ENCODE data around the gene OR2AJ1.

OR2AJ1 gene

DNA sequence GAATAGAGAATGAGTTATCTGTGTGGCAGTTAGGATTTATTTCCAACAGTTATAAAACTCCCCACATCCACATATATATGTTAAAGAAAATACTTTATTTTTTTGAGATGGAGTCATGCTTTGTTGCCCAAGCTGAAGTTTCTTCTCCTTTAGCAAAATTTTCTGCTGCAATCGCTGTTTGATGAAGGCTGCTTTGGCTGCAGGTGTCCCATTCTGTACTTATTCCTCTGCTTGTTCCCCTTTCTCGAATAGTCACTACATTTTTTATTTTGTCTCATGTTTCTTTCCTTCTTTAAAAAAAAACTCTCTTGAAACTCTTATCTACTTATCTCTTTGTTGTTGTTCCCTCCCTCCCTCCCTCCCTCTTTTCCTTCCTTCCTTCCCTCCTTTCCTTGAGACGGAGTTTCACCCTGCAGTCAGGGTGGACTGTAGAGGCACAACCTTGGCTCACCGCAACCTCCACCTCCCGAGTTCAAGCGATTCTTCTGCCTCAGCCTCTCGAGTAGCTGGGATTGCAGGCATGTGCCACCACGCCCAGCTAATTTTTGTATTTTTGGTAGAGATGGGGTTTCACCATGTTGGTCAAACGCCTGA lies 18.7 kb upstream of the OR2AJ1 start:
- H3K27ac ChIP-seq, result no peak overlapping the region
- TF ChIP-seq, protein P1, sequence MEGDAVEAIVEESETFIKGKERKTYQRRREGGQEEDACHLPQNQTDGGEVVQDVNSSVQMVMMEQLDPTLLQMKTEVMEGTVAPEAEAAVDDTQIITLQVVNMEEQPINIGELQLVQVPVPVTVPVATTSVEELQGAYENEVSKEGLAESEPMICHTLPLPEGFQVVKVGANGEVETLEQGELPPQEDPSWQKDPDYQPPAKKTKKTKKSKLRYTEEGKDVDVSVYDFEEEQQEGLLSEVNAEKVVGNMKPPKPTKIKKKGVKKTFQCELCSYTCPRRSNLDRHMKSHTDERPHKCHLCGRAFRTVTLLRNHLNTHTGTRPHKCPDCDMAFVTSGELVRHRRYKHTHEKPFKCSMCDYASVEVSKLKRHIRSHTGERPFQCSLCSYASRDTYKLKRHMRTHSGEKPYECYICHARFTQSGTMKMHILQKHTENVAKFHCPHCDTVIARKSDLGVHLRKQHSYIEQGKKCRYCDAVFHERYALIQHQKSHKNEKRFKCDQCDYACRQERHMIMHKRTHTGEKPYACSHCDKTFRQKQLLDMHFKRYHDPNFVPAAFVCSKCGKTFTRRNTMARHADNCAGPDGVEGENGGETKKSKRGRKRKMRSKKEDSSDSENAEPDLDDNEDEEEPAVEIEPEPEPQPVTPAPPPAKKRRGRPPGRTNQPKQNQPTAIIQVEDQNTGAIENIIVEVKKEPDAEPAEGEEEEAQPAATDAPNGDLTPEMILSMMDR (conservative IDR thresholded peaks at IDR 0.05), result no peak

DNA sequence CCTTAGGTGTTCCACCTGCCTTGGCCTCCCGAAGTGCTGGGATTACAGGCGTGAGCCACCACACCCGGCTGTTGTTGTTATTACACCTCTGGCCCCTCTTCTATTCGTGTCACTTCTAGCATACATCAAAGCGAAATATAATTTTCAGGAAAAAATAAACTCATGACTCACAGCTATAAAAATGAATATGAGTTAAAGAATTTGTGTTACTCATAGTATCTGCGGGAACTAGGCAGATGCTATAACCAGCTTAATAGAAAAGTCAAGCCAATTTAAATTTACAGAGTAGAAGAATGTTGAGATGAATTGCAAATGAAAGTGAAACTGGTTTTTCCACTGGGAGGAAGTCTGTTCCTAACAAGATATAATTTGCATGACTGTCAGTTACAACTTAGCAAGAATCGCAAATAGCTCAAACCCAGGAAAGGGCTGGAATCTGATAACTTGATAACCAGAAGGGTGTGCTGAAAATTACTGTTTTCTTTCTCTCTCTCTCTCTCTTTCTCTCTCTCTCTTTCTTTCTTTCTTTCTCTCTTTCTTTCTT lies 18.1 kb upstream of the OR2AJ1 start:
- H3K27ac ChIP-seq, result no peak overlapping the region
- TF ChIP-seq, protein P1 (conservative IDR thresholded peaks at IDR 0.05), result no peak

DNA sequence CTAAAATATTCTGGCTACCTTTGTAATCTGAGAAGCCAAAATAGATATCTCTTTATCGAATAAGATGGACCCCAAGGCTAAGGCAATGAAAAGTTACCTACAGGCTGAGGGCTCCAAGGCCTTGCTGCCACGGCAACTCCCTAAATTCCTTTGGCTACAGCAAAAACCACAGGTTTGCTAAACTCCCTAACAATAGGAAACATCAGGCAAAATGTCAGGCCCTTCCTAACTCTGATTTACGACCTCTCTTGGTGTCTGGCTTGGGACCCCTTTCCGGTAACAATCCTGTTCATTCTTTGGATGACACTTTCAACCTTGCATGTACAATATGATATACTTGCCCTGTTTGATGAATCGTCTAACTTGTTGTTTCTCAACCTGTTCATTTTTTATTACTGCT lies 15.9 kb upstream of the OR2AJ1 start:
- H3K27ac ChIP-seq, result no peak overlapping the region
- TF ChIP-seq, protein P1 (conservative IDR thresholded peaks at IDR 0.05), result no peak

DNA sequence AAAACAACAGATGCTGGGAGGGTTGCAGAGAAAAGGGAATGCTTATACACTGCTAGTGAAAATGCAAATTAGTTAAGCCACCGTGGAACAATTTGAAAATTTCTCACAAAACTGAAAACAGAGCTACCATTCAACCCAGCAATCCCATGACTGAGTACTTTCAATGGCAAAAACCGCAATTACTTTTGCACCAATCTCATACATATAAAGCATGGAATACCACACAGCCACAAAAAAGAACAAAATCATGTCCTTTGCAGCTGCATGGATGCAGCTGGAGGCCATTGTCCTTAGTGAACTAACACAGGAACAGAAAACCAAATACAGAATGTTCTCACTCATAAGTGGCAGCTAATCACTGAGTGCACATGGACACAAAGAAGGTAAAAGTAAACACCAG lies 10.9 kb upstream of the OR2AJ1 start:
- TF ChIP-seq, protein P1 (conservative IDR thresholded peaks at IDR 0.05), result no peak
- H3K27ac ChIP-seq, result no peak overlapping the region

DNA sequence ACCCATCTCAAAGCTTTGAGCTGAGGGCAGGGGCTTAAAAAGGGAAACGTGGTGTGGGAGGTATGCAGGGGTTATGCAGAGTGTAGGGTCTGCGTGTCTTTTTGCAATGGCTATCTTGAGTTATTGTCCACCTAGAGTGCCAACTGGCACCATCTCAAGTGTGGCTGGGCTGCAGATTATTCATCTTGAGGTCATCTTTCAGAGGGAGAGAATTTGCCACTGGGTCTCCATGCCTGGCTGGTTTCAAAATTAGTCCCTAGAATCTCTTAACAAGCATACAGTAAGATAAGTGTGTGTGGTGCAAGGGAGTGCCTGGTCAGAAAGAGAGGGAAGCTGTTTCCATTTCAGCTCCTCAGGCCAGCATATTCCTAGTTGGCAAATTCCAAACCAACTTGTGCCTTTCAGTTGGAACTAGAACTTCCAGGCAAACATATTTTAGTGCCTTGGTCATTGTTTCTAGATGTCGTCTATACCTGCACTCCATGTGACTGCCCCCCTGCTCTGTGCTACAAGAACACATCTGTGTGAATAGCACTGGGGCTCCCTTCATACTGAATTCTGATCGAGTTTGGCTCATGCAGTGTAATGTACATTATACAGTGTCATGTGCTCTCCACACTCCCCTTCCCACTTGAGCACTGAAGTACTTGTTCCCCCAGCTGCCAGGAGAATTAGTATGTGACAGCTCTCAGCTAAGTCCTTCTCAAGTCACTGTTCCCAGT lies 9.6 kb upstream of the OR2AJ1 start:
- TF ChIP-seq, protein P1 (conservative IDR thresholded peaks at IDR 0.05), result no peak
- H3K27ac ChIP-seq, result no peak overlapping the region

DNA sequence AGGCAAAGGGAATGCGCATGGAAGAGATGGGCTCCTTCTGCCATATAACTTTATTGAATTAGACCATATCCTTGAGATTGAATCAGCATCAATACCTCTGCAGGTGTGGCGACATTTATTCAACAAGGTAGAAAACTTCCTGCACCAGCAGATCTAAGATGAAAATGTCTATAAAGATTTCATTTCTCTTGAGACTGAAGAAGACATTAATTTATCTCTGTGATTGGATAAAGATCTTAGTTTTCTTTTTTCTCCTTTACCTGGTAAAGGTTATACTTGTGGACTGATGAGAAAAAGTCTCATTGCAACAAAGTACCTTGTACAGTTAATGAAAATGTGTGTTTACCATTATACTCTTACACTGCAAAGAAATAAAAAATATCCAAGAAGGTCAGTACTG lies 4.7 kb upstream of the OR2AJ1 start, which contains the start of gene OR2T8:
TSS of gene OR2T8 (plus strand) at position 301 of the 400 bp plus-strand sequence. CDS start 766 bp downstream, outside the sequence.
- TF ChIP-seq, protein P1 (conservative IDR thresholded peaks at IDR 0.05), result no peak
- H3K27ac ChIP-seq, result no peak within 1 kb of the TSS

DNA sequence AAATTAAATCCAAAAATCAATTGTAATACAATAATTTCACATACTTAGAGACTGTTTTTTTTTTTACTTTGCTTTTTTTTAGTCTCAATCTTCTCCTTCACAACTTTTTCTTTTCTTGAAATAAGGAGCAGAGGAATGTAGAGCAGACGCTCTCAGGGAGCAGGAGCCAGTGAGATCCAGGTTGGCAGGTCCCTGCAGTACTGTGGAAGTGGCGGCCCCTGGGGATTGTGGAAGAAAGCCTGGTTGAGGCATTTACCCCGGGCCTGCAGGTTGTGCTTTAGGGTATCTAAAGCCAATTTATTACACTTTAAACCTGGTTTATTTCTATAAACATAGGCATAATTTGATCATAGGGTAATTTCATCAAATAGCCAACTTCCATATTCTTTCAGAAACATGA lies 748 bp upstream of the OR2AJ1 start:
- H3K27ac ChIP-seq, result no peak overlapping the region
- TF ChIP-seq, protein P1 (conservative IDR thresholded peaks at IDR 0.05), result no peak
